HL-60/S4 (cell line): ENCODE data around the gene ATP8B1.
"Not testable (repeated sequence)": the region's sequence is repeated elsewhere in the genome, so short reads cannot be mapped to it uniquely, and the experiment has no call there.

ENCODE experiments used
- in situ Hi-C: fragments of 300-500 bp; cut with MboI; formaldehyde crosslinking; loops from 2 replicates; pipeline ENCODE4 v1.14.3; 2022; ENCODE audit warnings: low sequenced_read_pairs

ATP8B1 gene

DNA sequence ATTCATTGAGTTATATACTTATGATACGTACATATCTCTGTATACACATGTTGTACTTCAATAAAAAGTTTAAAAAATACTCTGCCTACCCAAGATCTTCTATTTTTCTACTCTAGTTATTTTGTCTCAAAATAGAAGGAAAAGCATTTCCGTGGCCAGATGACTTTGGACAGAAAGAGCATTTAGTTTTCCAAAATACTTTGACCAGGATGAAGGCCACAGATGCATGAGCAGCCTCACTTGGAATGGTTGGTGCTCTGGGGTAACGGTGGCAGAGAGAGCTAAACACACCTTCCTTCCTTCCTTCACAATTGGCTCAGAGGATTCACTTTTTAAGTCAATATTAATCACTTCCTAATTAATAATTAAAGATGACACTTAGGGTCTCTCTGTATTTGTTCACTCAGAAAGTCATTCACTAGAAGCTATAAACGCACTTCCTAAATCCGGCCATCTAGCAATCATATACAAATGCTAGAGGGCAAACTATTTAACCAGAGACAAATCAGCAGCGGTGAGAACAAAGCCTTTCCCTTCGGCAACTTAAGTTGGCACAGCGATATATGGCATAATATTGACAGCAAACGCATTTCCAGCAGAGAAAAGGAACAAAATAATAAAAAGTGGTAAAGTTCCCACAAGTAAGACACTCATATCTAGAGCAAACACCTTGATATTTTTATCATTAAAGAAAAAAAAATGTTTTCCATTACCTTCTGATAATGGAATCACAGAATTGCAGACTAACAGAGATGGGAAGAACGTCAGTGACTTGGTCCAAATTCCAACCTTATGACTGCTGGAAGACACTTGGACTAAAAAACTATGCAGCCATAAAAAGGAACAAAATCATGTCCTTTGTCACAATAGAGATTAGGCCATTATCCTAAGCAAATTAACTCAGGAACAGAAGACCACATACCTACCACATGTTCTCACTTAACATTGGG, 125.6 kb downstream of the ATP8B1 start:
- in situ Hi-C loops = no loop called here

DNA sequence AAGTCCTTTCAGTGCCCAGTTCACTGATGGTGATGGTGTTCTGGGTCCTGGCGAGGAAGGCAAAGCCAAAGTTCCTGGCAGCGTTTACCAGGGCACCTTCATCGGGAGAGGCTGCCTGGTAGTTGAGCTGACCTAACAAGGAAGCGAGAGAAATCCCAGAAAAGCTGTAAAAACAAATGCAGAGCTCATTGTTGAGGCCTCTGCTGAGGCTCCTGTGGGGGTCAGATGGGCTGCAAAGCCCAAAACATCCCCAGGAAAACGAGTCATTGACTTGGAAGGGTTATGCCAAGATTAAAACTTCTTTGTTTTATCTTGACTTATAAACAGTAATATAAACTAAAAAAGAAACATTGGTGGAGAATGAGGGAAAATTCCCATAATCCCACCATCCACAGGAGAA, 128.2 kb downstream of the ATP8B1 start:
- in situ Hi-C loops = no loop called here

DNA sequence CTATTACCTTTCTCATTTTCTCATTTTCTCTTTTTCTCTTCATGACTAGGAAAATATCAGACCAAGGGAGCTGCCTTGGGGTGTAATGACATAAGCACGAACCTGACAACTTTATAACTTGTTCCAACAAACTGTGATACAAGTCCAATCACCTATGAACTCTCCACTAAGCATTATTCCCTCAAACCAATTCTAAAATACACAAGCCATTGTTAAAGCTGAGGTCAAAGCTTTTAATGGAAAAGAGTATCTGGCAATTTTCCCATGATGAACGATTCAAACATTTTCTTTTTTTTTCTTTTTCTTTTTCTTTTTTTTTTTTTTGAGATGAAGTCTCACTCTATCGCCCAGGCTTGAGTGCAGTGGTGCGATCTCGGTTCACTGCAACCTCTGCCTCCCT, 133.1 kb downstream of the ATP8B1 start:
- in situ Hi-C loops = no loop called here

DNA sequence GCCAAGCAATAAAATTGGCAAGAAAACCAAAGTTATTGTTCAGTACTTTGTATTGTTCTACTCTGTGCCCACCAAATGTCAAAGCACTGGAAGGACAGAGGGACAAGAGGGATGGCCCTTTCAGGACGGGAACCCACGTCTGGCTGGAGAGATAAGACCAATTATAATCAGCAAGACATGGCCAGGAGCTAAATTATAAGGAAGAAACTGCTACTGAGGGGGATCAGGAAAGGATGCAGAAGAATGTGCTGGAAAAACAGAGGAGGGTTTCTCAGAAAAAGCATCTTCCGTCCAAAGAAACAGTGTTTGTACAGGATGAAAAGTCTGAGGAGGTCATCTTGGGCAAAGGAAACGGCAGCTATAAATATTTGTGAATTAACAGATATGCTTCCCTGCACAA, 135.1 kb downstream of the ATP8B1 start:
- in situ Hi-C loops = no loop called here

DNA sequence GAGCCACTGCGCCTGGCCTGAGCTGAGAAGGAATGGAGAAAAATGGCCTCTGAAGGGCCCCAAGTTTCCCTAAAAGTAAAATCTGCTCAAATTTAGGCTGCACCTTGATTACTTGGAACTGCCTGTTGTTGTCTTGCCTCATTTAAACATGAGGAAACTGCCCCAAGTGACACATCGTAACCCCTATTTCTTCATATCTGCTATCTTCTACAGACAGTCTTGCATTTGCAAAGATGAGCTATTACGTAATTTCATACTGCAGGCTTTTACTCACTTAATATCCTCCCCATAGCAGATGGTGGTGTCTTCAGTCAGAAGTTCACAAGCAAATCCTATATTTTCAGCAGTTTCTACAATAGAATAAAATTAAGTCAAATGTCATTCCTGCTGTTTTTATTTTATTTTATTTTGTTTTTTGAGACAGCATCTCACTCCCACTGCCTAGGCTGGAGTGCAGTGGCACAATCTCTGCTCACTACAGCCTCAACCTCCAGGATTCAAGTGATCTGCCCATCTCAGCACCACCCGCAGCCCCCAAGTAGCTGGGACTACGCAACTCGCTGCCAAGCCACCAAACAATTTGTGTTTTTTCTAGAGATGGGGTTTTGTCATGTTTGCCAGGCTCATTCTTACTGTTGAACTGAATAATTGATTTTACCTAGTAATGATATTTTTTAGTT, 136.2 kb downstream of the ATP8B1 start:
- in situ Hi-C loops = no loop called here

DNA sequence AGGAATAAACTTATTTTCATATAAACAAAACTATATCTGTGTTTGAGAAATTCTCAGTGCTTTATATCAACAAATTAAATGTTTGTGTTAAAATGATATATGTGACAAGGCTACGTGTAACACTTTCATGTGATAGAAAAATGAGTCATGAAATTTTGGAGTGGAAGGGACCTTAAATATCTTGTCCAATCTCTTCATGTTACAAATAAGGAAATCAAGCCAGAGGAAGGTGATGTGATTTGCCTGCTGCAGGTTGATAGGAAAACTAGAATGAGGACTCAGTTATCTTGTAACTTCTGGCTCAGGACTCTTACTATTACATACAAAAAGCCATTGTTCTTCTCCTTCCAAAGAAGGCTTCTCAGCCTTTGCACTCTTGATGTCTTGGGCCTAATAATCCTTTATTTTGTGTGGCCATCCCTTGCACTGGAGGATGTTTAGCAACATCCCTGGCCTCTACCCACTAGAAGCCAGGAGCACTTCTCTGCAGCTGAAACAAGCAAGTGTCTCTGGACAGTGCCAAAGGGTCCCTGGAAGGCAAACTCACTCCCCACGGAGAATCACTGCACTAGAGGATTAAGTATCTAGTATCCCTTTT, 138.4 kb downstream of the ATP8B1 start:
- in situ Hi-C loops = no loop called here

- in situ Hi-C loops = no loop called here
These were observed 142.2 kb downstream of the ATP8B1 start for GRCh38 chr18:57660961-57661360.

DNA sequence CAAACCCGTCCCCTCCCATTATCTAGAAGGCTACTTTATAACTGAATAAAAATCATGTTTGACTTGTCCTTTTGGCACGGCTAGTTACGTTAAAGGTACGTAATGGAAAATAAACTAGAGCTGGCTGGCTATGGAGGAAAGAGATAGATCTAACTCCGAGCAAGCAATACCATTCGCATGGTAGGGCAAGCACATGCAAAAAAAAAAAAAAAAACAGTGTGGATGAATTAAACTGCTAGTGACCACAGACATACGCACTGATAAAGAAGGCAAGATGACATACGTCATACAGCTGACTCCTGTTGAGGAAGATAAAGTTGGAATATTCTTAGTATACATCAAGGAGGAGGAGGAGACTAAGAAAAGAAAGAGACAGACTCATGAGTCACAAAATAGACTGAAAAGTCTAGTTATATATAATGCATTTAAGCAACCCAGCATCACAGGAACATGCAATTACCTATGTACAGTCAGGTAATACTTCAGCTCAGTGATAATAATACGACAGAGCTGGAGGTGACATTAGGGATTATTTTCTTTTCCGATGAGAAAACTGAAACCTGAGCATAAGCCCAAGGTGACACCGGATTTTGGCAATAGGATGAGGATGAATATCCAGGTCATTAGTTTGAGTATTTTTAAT, 143.5 kb downstream of the ATP8B1 start:
- in situ Hi-C loops = no loop called here

DNA sequence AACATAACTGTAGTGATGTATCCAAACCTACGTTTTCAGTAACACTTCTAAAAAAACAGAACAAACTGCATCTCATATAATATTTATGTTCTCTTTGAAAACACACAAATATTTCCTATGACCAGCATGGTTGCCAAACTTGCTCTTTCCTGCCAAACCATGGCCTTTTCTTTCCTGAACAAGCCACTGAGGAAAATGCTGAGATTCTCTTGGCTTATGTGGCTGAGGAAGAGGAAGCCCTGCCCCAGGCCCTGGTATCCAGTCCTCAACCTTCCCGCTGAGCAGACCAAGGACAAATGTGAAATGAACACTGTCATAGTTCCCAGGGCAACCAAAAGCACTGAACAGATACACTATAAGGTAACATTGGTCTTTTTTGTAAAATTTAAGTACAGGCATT, 145.6 kb downstream of the ATP8B1 start:
- in situ Hi-C loops = no loop called here

DNA sequence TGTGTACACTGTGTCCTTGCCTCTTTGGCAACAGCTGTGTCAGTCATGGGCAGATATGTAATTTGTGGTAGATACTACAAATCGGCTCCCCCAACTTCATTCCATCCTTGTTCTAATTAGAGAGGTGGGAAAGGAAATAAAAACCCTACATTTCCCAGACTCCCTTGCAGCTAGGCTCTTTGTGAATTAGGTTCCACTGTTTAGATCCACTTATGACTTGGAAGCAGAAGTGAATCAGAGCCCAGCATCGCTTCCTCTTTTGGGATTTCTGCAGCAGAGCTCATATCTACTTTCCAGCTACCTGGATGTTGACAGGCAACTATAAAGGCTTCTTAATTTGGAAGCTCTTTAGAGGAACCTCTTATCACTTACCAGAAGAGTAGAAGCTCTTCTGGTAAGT, 147.4 kb downstream of the ATP8B1 start:
- in situ Hi-C loops = no loop called here

DNA sequence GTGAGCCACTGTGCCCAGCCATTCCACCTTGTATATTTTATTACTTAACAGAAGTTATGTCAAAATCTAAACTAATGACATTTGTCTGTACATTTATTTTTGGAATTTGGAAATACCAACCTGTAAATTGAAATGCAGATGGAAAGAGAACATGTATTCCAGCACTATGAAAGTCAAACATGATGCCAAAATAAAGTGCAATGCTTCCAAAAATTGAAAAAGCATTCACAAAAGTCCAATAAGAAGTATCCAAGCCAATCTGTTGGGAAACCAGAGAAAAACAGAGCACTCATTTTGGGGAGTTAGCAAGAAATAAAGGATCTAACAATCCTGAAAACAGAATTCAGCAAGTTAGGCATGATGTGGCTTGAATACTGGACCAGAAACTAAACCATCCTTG, 151.2 kb downstream of the ATP8B1 start:
- in situ Hi-C loops = no loop called here

- in situ Hi-C loops = no loop called here
These were observed 153.3 kb downstream of the ATP8B1 start for GRCh38 chr18:57649556-57650500.

DNA sequence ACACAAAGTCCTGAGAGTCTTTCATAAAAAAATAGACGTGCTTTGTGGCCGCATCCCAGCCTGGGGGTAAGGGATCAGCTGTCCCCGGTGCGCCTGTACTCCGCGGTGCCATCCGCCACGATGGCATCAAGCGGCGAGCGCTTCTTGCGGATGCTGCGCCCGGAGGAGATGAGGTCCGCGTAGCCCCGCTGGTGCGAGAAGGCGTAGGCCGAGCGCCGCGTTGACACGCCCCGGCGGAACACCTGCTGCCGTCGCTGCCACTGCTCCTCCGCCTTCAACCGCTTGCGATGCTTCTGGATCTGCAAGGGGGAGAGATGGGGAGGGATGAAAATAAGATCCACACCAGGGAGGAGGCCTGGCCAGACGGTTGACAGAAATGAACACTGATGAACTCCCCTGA, 154.7 kb downstream of the ATP8B1 start:
- in situ Hi-C loops = no loop called here

DNA sequence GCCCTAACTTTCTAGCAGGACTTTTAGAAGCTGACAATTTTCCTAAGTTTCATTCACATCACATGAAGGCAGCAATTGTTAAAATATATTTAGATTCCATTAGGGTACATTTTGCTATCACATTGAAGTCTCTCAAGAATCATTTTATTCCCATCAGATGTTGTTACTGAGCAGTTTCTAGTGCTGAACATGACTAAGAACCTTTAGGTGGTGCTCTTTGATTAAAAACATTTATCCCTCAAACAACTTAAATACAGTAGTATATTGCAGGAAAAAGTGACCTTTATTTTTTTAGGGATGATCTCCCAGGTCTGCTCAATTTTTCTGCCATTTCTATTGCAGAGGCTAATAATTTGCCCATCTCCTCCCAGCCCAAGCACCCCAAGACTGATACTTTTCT, 158.6 kb downstream of the ATP8B1 start:
- in situ Hi-C loops = no loop called here

- in situ Hi-C loops = not testable (repeated sequence)
These were observed 159.4 kb downstream of the ATP8B1 start for GRCh38 chr18:57643726-57644125.

DNA sequence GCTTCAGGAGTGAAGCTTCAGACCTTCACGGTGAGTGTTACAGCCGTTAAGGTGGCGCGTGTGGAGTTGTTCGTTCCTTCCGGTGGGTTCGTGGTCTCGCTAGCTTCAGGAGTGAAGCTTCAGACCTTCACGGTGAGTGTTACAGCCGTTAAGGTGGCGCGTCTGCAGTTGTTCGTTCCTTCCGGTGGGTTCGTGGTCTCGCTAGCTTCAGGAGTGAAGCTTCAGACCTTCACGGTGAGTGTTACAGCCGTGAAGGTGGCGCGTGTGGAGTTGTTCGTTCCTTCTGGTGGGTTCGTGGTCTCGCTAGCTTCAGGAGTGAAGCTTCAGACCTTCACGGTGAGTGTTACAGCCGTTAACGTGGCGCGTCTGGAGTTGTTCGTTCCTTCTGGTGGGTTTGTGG, 160.7 kb downstream of the ATP8B1 start:
- in situ Hi-C loops = not testable (repeated sequence)

GRCh38 chr18:57640749-57641148, 162.4 kb downstream of the ATP8B1 start:
- in situ Hi-C loops = no loop called here

DNA sequence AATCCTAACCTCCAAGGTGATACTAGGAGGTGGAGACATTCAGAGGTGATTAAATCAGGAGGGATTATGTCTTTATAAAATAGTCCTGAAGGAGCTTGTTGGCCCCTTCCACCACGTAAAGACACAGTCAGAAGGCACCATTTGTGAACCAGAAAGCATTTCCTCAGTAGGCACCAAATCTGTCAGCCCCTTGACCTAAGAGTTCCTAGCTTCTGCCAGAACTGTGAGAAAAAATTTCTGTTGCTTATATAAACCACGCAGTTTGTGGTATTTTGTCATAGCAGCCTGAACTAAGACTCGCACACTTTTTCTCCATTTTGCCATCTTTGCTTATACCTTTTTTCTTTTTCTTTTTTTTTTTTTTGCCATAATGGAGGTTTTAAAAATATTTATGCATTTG, 162.9 kb downstream of the ATP8B1 start:
- in situ Hi-C loops = no loop called here

DNA sequence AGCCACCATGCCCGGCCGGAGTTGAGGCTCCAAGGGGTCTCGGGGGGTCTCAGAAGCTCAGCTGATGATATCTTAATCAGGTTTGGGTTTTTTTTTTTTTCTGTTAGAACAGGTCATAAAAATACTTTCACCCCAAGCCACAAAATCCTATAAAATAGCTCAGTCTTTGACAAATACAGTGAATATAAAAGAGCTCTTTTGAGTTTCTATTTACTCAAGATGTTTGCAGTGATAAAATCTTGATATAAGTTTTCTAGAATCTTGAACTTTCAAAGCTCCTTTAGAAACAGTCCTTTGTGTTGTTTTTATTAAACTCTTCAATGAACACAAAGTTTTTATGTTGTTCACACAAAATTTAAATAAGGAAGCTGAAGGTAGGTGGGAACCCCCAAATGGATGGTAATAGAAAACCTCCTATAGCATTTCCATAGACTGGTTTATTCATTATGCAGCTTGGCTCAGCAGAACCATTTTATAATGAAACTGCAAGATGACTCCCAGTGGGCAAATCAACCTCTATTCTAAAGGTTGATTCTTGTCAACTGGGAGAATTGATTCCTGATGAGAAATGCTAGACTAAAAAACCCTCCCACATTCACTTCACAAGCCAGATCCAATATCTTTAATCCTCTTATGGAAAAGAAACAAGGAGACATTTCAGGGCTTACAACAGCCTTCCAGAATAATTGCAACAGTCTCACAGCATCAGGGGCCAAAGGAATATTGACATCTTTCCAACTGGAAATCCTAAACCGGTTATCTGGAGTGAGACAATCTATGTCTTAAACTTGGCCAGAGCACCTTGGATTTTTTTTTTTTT, 167.9 kb downstream of the ATP8B1 start:
- in situ Hi-C loops = no loop called here
